ENCODE data around the gene PTGER3. TPM values are rescaled to one million over a fixed set of nuclear protein-coding genes. Genes with fewer than 3 reads are reported as not detected.
A peak's percentile ranks its signal among the peaks of the same experiment; 100 is the strongest.

The PTGER3 gene
- total and polyA plus RNA-seq, 7 experiments from 2014 or later = 0.07 to 4.3 (median 3.1) TPM; not detected in 3

DNA sequence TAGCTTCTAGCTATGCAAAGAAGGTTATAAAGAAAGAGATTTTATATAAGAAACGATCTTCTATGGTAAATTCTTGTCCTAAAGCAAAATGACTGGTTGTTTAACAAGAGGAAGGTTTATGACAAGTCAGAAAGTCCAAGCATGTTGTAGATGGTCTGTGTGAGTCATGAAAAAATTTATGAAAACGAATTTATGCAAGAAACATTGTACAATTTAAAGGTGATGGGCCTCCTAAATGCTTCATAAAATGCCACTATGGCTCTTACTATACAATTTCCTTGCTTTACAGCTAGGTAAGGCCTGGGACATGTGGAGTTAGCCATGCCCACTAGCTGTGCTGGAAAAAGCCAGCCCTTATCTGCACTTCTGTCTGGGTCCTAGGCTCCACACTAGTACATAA, 125.4 kb downstream of the PTGER3 start:
- Mint-ChIP-seq H3K9me3 (peaks cover 0 to 23% (median 12%) of the 10 kb centered on the region in 11 donors), H3K4me3 (no peak overlapping the region), H3K4me1 (no peaks in the 10 kb centered on the region), H3K27me3 (peaks cover 0 to 2% (median under 1%) of the 10 kb centered on the region in 5 donors), H3K36me3 (peaks cover 0 to 4% (median 0%) of the 10 kb centered on the region in 5 donors), H3K27ac (no peak overlapping the region)
- no peaks in the 10 kb centered on the region for H3K36me3 ChIP-seq (ENCODE audit: control insufficient read depth in 2 of 3, insufficient read depth in 3 of 3, low read length in 3 of 3)
- no peak overlapping the region for H3K4me3 ChIP-seq (ENCODE audit: low read length)
- ATAC-seq (no peak), DNase-seq (no peak)
- no peaks in the 10 kb centered on the region for H3K4me1 ChIP-seq (ENCODE audit: control insufficient read depth in 2 of 2, insufficient read depth in 2 of 2, low read length in 2 of 2)
- H3K27me3 ChIP-seq (ENCODE audit: control insufficient read depth in 2 of 2, insufficient read depth in 2 of 2, low read length in 2 of 2) = no peaks in the 10 kb centered on the region
- intact Hi-C loops (cut with micrococcal nuclease) = no loop called here
- no peaks in the 10 kb centered on the region for H3K9me3 ChIP-seq (ENCODE audit: control insufficient read depth in 2 of 3, low read length in 3 of 3)
- ChIA-PET POLR2A (interaction anchor here (0.7 kb wide), 1 partner anchor 807 kb away, joined by 6 read pairs; no protein-coding TSS in a partner anchor), CTCF (no interaction called here)
- H3K27ac ChIP-seq (ENCODE audit: low read depth, low read length) = no peak overlapping the region

Small RNA genes within 50 kb of the gene (microRNA-seq; reads per million reads assigned to microRNA genes)
- gene MIR186 (ENCODE audit: borderline microRNAs expressed) = 3,071 reads per million, percentile 90 among the genes with 10 or more reads in this experiment

Other genes starting within 250 kb of the PTGER3 start
- gene ZRANB2, start 33.2 kb upstream of the PTGER3 start, total RNA-seq = 100 to 1,000 TPM in 3 of 5 experiments, 10 to 100 TPM in 2; 84.9 to 167 (median 121) TPM
- gene ZRANB2, start 33.2 kb upstream of the PTGER3 start, polyA plus RNA-seq = 10 to 100 TPM; 31.1 to 64.3 TPM

Data from naive thymus-derived CD4-positive, alpha-beta T cell (primary cell).